ENCODE measurements around the gene ZNF133. TPM values are rescaled to one million over a fixed set of nuclear protein-coding genes. Genes with fewer than 3 reads are reported as not detected.

Gene ZNF133
- 19.5 and 28.5 TPM in 2 replicates for total RNA-seq

DNA sequence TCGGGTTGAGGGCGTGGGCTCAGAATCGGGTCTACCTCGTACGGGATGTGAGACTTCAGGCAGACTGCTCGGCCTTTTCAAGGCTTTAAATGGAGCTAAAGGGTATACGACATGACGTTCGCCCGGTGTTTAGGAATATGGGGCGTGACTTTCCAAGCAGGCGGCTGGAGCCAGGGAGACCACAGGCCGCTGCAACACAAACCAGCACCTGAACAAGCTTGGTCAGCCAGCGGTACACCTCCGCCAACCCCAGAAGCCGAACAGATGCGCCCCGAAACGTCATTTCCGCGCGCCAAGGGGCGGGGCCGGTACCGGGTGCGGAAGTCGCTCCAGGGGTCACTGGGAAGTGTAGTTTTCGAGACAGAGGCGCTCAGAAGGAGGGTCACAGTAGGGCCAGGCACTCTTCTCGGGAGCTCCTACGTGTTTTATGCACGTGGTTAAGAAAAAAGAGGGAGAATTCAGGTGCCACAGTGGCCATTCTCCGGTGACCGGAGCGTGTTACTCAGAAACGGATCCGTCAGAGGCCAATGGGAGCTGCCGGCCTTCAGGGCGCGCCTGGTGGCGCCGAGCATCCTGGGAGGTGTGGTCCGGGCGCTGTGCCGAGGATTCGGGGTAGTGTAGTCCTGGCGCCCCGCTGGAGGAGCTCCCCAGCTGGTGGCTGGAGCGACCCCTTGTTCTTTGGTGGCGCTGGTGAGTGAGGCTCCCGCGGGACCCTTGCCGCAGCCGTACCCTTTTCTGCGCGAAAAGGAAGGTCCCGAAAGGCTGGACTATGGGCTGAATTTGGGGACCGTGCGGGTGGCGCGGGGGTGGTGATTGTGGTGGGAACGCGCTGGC, at the start of gene ZNF133:
Gene ZNF133, plus strand, starts transcription at position 613 of the 834 bp plus-strand sequence. CDS start 17,160 bp downstream, outside the sequence.

Other genes with a start within 250 kb of the ZNF133 start
- not detected in 2 replicates for gene OVOL2, start 230.6 kb upstream of the ZNF133 start, total RNA-seq
- gene KAT14, start 150.7 kb upstream of the ZNF133 start, total RNA-seq: 10.8 and 15.1 TPM in 2 replicates
- gene PET117, start 150.7 kb upstream of the ZNF133 start, total RNA-seq: 10.7 TPM in 2 replicates
- gene DZANK1, start 178.5 kb downstream of the ZNF133 start, total RNA-seq: 1.2 and 1.5 TPM in 2 replicates
- gene POLR3F, start 178.9 kb downstream of the ZNF133 start, total RNA-seq: 12.5 and 13.3 TPM in 2 replicates
- gene RBBP9, start 208.7 kb downstream of the ZNF133 start, total RNA-seq: 17.2 and 17.4 TPM in 2 replicates
- gene SEC23B, start 219.4 kb downstream of the ZNF133 start, total RNA-seq: 62.7 and 95.8 TPM in 2 replicates

Data from smooth muscle cell of the umbilical artery (primary cell).